IMR-90 (cell line): ENCODE results near the gene LARGE2. TPM values are rescaled to one million over a fixed set of nuclear protein-coding genes. Genes with fewer than 3 reads are reported as not detected.

Source experiments
- ATAC-seq: fragments of 200-7000 bp; cut with Tn5 transposase; 2 replicates; pipeline ENCODE4 v1.9.1; 2020; ENCODE audit warnings: low read depth, mild to moderate bottlenecking, moderate library complexity
- BruUV-seq: library from RNA; stranded (reverse); fragments of 400-500 nt; replicated peaks from 2 replicates; lab custom pipeline; 2021; lab: Mats Ljungman, UMichigan
- CTCF ChIA-PET: fragments of 300-600 bp; formaldehyde crosslinking; extraction: SDS; loops from one replicate; lab custom pipeline; 2021; ENCODE audit warnings: antibody characterized with exemption; lab: Yijun Ruan, JAX
- POLR2A ChIA-PET: fragments of 300-600 bp; sonication (Branson Sonifier 250); formaldehyde crosslinking; loops from one replicate; lab custom pipeline; 2022; ENCODE audit warnings: antibody characterized with exemption; ENCODE audit not compliant: unreplicated experiment; lab: Charles Lee
- DNase-seq: peaks from one replicate; pipeline ENCODE4 v3.0.0; 2013
- H2AFZ ChIP-seq: replicated peaks from 2 replicates; pipeline ENCODE3; 2013; ENCODE audit warnings: low read length, mild to moderate bottlenecking; ENCODE audit not compliant: poor library complexity
- H2AK5ac ChIP-seq: 2 replicates; pipeline ENCODE4 v1.6.1; 2013; ENCODE audit warnings: low read depth, low read length, inconsistent platforms
- H2AK9ac ChIP-seq: replicated peaks from 2 replicates; pipeline ENCODE3; 2013; ENCODE audit warnings: mild to moderate bottlenecking, low read depth, low read length, moderate library complexity; ENCODE audit not compliant: poor library complexity
- H2BK120ac ChIP-seq: 2 replicates; pipeline ENCODE4 v1.6.1; 2013; ENCODE audit warnings: low read depth, low read length, inconsistent platforms
- H2BK15ac ChIP-seq: 3 replicates; pipeline ENCODE4 v1.6.1; 2013; ENCODE audit warnings: low read depth, low read length, inconsistent platforms
- H2BK20ac ChIP-seq: 2 replicates; pipeline ENCODE4 v1.6.1; 2013; ENCODE audit warnings: low read depth, mild to moderate bottlenecking, inconsistent platforms, low read length, moderate library complexity
- H2BK5ac ChIP-seq: 2 replicates; pipeline ENCODE4 v1.6.1; 2013; ENCODE audit warnings: mild to moderate bottlenecking, low read depth, low read length, inconsistent platforms; ENCODE audit not compliant: poor library complexity, severe bottlenecking
- H3K14ac ChIP-seq: replicated peaks from 2 replicates; pipeline ENCODE4 v1.6.1; 2013; ENCODE audit warnings: low read depth, low read length, inconsistent platforms
- H3K18ac ChIP-seq: 2 replicates; pipeline ENCODE4 v1.6.1; 2013; ENCODE audit warnings: low read depth, low read length, control low read depth
- H3K23ac ChIP-seq: 2 replicates; pipeline ENCODE4 v1.6.1; 2013; ENCODE audit warnings: low read depth, low read length, inconsistent platforms
- H3K27ac ChIP-seq: 2 replicates; pipeline ENCODE4 v1.5.1; 2013; ENCODE audit warnings: mild to moderate bottlenecking, control low read depth, low read length; ENCODE audit not compliant: insufficient read depth
- H3K27me3 ChIP-seq: 2 replicates; pipeline ENCODE4 v1.6.1; 2013; ENCODE audit warnings: low read length; ENCODE audit not compliant: control insufficient read depth, insufficient read depth
- H3K36me3 ChIP-seq: 2 replicates; pipeline ENCODE4 v1.6.1; 2013; ENCODE audit warnings: low read length, mixed read lengths; ENCODE audit not compliant: control insufficient read depth, insufficient read depth
- H3K4ac ChIP-seq: 2 replicates; pipeline ENCODE4 v1.6.1; 2013; ENCODE audit warnings: low read depth, low read length, inconsistent platforms
- H3K4me1 ChIP-seq: 2 replicates; pipeline ENCODE4 v1.6.1; 2013; ENCODE audit warnings: low read length, mixed read lengths; ENCODE audit not compliant: control insufficient read depth, insufficient read depth
- H3K4me2 ChIP-seq: 2 replicates; pipeline ENCODE4 v1.6.1; 2013; ENCODE audit warnings: low read depth, mild to moderate bottlenecking, control low read depth, low read length, moderate library complexity
- H3K4me3 ChIP-seq: 2 replicates; pipeline ENCODE4 v1.5.1; 2013; ENCODE audit warnings: low read depth, mild to moderate bottlenecking, control low read depth, low read length, moderate library complexity; ENCODE audit not compliant: insufficient read depth
- H3K56ac ChIP-seq: 2 replicates; pipeline ENCODE4 v1.6.1; 2013; ENCODE audit warnings: low read length, inconsistent platforms; ENCODE audit not compliant: insufficient read depth; ENCODE audit errors: extremely low read depth
- H3K79me1 ChIP-seq, 2 experiments: 2 replicates each; pipeline ENCODE4 v1.6.1; 2013; ENCODE audit warnings: low read length in 2 of 2, inconsistent platforms in 1 of 2, low read depth in 1 of 2
- H3K9ac ChIP-seq: 2 replicates; pipeline ENCODE4 v1.6.1; 2013; ENCODE audit warnings: low read depth, low read length, control low read depth
- H3K9me1 ChIP-seq: 2 replicates; pipeline ENCODE4 v1.6.1; 2013; ENCODE audit warnings: low read length, inconsistent platforms; ENCODE audit not compliant: insufficient read depth
- H3K9me3 ChIP-seq: 2 replicates; pipeline ENCODE4 v1.6.1; 2013; ENCODE audit warnings: low read length; ENCODE audit not compliant: control insufficient read depth, insufficient read depth
- H4K20me1 ChIP-seq: 2 replicates; pipeline ENCODE4 v1.6.1; 2013; ENCODE audit warnings: low read length, inconsistent platforms; ENCODE audit not compliant: insufficient read depth
- H4K5ac ChIP-seq: 2 replicates; pipeline ENCODE4 v1.6.1; 2013; ENCODE audit warnings: mild to moderate bottlenecking, low read depth, low read length, control low read depth
- H4K8ac ChIP-seq, 2 experiments: 2 replicates each; pipeline ENCODE4 v1.6.1; 2013; ENCODE audit warnings: low read depth in 2 of 2, low read length in 2 of 2, control low read depth in 1 of 2, inconsistent platforms in 1 of 2
- H4K91ac ChIP-seq: 2 replicates; pipeline ENCODE4 v1.6.1; 2013; ENCODE audit warnings: low read depth, low read length, inconsistent platforms; ENCODE audit not compliant: insufficient read depth
- CEBPB ChIP-seq: IDR thresholded peaks from 2 replicates; pipeline ENCODE4 v1.6.1; 2012; ENCODE audit warnings: low read depth, low read length, improper control_type of control experiment
- CTCF ChIP-seq: conservative IDR thresholded peaks from 2 replicates; pipeline ENCODE4 v1.5.1; 2012; ENCODE audit warnings: mild to moderate bottlenecking, low read depth, low read length, improper control_type of control experiment
- MAFK ChIP-seq: IDR thresholded peaks from 2 replicates; pipeline ENCODE4 v1.6.1; 2012; ENCODE audit warnings: low read depth, low read length, improper control_type of control experiment
- MAZ ChIP-seq: IDR thresholded peaks from 2 replicates; pipeline ENCODE4 v1.6.1; 2012; ENCODE audit warnings: low read depth, mild to moderate bottlenecking, low read length, improper control_type of control experiment, moderate library complexity, borderline replicate concordance
- NFE2L2 ChIP-seq: fragments of 150-350 bp; IDR thresholded peaks from 2 replicates; pipeline ENCODE4 v1.6.1; 2016; ENCODE audit warnings: low read depth, mild to moderate bottlenecking, low read length
- RAD21 ChIP-seq: IDR thresholded peaks from 2 replicates; pipeline ENCODE4 v1.6.1; 2012; ENCODE audit warnings: low read length, improper control_type of control experiment
- WGBS, 2 experiments: methylation state at CpG; one replicate each; pipeline versions ENCODE4 v1.1.5 to v1.1.7; 2013; ENCODE audit warnings: missing lambda C conversion rate in 2 of 2; ENCODE audit not compliant: insufficient read length in 1 of 2; ENCODE audit errors: extremely low coverage in 2 of 2; 5-methylcytosine and 5-hydroxymethylcytosine counted together
- dilution Hi-C: fragments of 300-500 bp; cut with HindIII; formaldehyde crosslinking; loops from one replicate; pipeline ENCODE4 v1.14.3; 2018; ENCODE audit warnings: low sequenced_read_pairs; ENCODE audit not compliant: unreplicated experiment
- in situ Hi-C: fragments of 300-500 bp; cut with MboI; formaldehyde crosslinking; loops from 3 replicates; pipeline ENCODE4 v1.14.3; 2019; ENCODE audit warnings: low sequenced_read_pairs, inconsistent platforms, mixed read lengths
- intact Hi-C: fragments of 100-400 bp; cut with micrococcal nuclease; formaldehyde crosslinking; loops from 2 replicates; pipeline ENCODE4 v1.10.0; 2022
- polyA plus RNA-seq, 3 experiments: library from polyadenylated mRNA; depleted of rRNA; stranded (reverse); fragments of >200 nt; gene quantifications; 2 replicates each; pipeline ENCODE4 v1.2.3, GENCODE V29; 2012; ENCODE audit warnings: low replicate concordance in 1 of 3
- total RNA-seq: library from RNA; depleted of rRNA; stranded (reverse); fragments of >200 nt; gene quantifications from 2 replicates; pipeline ENCODE4 v1.2.3, GENCODE V29; 2012

The LARGE2 gene
- total and polyA plus RNA-seq, 2 of the 4 experiments (the other 2 are of a cell fraction) = 0.03 TPM; not detected in 1

- H3K79me1 ChIP-seq = no peaks in the 10 kb centered on the region
- H4K5ac ChIP-seq = no peak overlapping the region
- H4K8ac ChIP-seq = no peak overlapping the region
- no peak overlapping the region for H2BK20ac ChIP-seq
- dilution Hi-C loops (no loop called here), intact Hi-C loops (no loop called here), in situ Hi-C loops (no loop called here)
- DNase-seq (no peak), ATAC-seq (no peak)
- peaks cover 48% of the 10 kb centered on the region for H3K27me3 ChIP-seq
- H3K9me3 ChIP-seq = no peaks in the 10 kb centered on the region
- H3K23ac ChIP-seq = no peak overlapping the region
- H3K4me2 ChIP-seq = no peak overlapping the region
- no peaks in the 10 kb centered on the region for H3K36me3 ChIP-seq
- no TSS peak for BruUV-seq
- H2AK5ac ChIP-seq = no peak overlapping the region
- 55% methylated on average over 5 of the region's 9 CpGs; no CpG with 5 or more reads in 1 of the 2 experiments for WGBS, 2 experiments
- no peak overlapping the region for H3K18ac ChIP-seq
- no peak overlapping the region for H2BK120ac ChIP-seq
- no peak overlapping the region for H2BK5ac ChIP-seq
- H4K91ac ChIP-seq = no peak overlapping the region
- H4K20me1 ChIP-seq = peaks cover 3% of the 10 kb centered on the region
- TF ChIP-seq MAZ (no peak), CEBPB (no peak), CTCF (no peak), NFE2L2 (no peak), RAD21 (no peak), MAFK (no peak)
- H3K4me1 ChIP-seq = no peaks in the 10 kb centered on the region
- no peak overlapping the region for H2BK15ac ChIP-seq
- POLR2A ChIA-PET = no interaction called here
- no peaks in the 10 kb centered on the region; the same call in 1 of the 2 replicates for H3K9me1 ChIP-seq
- H3K14ac ChIP-seq = no peak overlapping the region
- H2AFZ ChIP-seq = no peak overlapping the region
- H3K4me3 ChIP-seq = no peak overlapping the region
- CTCF ChIA-PET = no interaction called here
- H2AK9ac ChIP-seq = no peak overlapping the region
- no peak overlapping the region for H3K9ac ChIP-seq
- H3K56ac ChIP-seq = no peak overlapping the region
- H3K27ac ChIP-seq = no peak overlapping the region
- H3K4ac ChIP-seq = no peak overlapping the region
Observed at GRCh38 chr11:45890886-45891550, 31.4 kb upstream of the LARGE2 start.
